GM19035 (cell line): ENCODE data around the gene HAUS2.

Source experiments
- ATAC-seq: cut with Tn5 transposase; IDR thresholded peaks from one replicate; pipeline ENCODE4 v1.9.1; 2021; ENCODE audit not compliant: unreplicated experiment

HAUS2 gene

GRCh38 chr15:42605796-42606195 is 57.2 kb downstream of the HAUS2 start:
- no peak for ATAC-seq

GRCh38 chr15:42608110-42608531 is 59.5 kb downstream of the HAUS2 start:
- peak; percentile 42 for ATAC-seq

GRCh38 chr15:42608752-42609488 is 60.3 kb downstream of the HAUS2 start:
- ATAC-seq: no peak

GRCh38 chr15:42611532-42611931 is 62.9 kb downstream of the HAUS2 start:
- ATAC-seq: no peak

- ATAC-seq: no peak
These were observed 63.8 kb downstream of the HAUS2 start for GRCh38 chr15:42612367-42612912.

- no peak for ATAC-seq
These were observed 67.5 kb downstream of the HAUS2 start for GRCh38 chr15:42616107-42616506.
